Activated gamma-delta T cell (primary cell): Measurements from ENCODE around the gene SMPD3.

Source experiments
- DNase-seq: peaks from one replicate; lab custom pipeline; 2025; lab: John Stamatoyannopoulos, UW

The SMPD3 gene

DNA sequence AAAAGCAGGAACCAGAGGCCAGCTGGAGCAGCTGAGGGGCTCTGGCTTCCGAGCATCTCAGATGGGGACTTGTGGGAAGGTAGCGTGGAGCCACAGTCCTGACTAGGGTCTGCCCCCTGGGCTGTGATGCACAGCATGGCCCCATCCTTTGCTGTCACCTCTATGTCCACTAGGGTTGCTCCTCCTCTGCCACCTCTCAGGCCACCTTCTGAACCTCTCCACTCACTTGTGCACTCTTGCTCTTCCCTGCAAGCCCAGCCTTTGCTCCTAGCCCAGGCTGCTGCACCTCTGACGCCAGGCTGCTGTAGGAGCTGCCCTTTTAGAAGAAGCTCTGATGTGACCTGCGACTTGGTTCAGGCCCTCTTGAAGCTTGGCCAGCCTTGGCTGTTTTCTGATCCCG, 24.3 kb upstream of the SMPD3 start:
- no peak for DNase-seq

DNA sequence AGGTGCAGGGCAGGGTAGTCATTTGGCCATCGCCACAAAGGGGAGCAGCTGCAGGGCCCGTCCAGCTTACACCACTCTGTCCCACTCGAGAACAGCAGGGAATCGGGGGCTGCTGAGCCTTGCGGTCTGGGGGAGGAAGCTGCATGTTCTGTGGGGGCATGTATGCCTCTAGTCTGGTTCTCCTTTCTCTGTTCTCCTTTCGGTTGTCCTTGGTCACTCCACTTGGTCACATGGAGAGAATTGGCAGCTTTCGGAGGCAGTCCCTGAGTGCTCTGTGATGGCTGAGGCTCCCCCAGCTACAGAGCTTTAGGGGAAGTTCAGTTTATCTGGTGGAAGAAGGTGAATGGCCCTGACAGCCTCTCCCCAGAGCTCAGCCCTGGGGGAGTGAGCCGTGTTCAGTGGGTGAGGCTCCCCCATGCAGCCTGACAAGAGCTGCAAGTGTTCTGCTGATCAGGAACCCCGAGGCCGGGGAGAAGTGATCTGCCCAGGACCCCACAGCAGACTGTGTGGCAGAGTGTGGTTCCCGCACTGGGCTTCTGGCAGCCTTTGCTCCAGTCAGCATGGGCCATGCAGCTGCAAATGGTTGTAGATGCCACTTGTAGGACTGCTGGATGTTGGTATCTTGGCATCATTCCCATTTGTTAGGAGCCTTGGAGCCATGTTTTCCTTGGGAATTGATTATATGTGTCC, 22.3 kb upstream of the SMPD3 start:
- no peak for DNase-seq

DNA sequence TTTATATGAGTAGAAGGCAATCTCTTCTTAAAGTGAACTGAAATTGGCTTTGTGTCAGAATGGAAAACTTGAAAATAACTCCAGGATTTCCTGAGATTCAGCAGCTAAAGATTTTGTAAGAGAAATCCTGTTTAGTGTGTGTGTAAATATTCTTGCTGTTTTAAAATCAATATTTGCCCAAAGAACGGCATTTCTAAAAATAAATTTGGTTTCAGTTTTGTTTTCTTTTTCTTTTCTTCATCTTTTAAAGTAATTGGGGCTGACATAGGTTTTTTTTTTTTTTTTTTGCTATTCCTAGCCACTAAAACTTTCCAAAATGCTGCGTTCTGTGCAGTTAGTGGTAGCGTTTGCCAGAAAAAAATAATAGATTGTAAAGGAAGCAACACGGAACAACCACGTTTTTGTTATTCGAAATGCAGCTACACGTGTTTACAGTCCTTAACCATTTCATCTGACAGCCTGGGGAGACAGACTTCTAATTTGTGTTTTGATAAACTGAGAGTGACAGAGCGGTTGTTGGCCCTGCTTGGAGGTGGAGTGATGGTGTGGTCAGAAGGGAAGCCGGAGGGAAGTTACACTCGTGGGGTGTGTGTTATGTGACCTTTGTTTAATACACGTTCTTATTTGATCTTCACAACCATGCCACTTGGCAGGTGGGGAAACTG, 21.6 kb upstream of the SMPD3 start:
- DNase-seq = no peak

DNA sequence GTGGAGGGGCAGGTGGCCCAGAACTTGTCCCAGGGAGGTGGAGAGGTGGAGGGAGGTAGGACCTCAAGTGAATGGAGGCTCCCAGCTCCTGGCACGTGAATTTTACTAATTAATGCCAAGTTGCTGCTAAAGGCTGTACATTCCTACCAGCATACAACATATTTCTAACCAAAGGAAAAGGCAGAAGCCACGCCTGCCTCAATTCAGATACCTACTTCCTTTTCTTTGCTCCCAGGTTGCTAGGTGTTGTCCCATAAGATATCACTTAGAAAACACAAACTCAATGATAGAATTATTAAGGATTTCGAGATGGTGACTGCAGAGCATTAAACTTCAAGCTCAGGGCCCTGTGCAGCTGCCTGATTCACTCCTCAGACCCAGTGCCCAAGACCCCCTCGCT, 20.5 kb upstream of the SMPD3 start:
- DNase-seq = no peak

DNA sequence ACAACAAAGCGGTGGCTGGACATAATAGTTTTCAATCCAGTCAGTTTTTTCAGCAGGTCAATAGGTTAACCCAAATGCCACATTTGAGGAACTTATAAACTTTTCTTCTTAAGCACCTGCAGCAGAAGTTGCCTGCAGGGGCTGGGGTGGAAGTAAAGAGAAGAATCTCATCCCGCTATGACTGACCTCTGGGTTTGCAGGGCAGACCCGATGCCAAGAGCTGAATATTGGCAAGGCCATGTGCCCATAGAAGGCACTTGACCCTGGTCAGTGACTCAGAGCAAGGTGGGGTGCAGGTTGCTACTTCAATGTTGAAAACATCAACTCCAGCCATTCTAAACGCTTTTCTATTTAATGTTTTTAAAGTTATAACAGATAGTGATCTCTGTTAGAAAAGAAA, 17.9 kb upstream of the SMPD3 start:
- DNase-seq = no peak

DNA sequence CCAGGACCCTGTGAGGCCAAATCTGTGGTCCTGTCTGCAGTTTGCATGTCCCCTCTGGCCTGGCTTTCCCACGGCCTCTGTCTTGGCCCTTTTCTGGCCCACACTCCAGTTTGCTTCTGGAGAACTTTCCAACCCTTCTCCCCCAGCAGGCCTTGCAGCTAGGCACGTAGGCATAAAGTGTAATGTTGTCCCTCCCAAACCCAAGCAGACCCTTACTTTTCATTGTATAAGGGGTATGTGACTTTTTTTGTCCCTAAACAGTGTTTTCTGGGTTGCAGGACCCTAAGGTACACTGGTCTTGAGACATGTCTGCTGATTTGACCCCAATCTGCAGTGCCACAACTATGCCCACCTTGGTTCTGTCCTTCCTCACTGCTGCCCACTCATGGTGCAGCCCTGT, 15.6 kb upstream of the SMPD3 start:
- no peak for DNase-seq

DNA sequence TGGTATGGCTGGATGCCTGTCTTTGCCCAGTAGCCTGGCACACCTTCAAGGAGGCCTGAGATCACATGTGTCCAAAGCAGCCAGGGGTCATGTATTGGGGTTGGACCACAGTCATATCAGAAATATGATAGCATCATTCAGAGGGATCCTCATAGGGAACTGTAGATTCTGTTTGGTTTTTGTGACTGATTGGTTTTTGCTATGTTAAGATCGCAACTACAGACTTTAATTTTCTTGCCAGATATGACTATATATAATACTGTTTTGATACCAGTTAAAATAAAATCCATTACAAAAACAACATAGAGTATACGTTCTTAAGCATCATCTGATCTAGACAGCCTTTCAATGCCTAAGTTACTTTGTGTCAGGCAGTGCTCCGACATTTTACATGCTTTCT, 11.8 kb upstream of the SMPD3 start:
- DNase-seq = no peak

DNA sequence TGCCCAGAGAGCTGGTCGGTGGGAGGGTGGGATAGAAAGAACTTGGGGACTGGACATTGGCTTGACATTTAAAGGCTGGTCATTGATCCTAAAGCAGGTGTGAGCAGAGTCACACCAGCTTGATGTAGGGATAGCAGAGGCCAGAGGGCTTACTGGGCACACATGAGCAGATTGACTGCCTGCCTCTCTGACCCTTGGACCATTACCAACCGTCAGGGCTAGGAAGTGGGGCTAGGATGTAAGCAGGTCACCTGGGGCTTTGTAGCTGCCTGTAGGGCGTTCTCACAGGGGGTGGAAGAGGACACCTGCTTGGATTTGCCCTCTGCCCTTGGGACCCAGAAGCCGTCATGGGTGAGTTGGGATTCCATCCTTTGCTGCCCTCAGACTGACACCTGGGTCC, 11.1 kb upstream of the SMPD3 start:
- no peak for DNase-seq

DNA sequence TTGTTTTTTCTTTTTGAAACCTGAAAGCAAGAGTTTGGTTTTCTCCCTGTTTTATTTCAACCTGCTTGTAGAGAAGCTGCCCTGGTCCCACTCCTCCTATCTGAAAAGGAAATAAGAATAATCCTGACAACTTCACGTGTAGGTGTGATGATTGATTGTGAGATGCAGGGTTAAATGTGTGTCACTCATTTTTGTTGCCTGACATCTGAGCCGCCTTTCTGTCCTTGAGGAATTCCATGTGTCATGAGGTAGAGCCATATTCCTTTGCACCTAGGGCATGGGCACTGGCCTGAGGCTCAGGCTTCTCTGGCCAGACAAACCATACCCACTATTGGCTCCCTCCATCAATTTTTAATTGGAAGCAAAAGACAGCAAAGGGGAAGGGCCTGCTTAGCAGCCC, 10.2 kb upstream of the SMPD3 start:
- no peak for DNase-seq

DNA sequence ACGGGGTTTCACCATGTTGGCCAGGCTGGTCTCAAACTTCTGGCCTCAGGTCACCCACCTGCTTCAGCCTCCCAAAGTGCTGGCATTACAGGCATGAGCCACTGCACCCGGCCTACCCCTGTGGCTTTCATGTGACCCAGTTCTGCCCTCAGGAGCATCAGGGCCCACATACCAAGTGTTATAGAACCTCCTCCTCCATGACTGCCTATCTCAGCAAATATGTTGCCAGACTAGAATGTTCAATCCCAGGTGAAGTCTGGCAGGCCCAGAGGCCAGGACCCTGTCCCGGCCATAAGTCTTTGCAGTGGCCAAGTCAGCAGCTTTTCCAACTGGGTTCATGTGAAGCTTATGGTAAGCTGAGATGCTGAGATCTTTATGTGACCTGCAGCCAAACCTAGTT, 9.8 kb upstream of the SMPD3 start:
- DNase-seq = no peak

DNA sequence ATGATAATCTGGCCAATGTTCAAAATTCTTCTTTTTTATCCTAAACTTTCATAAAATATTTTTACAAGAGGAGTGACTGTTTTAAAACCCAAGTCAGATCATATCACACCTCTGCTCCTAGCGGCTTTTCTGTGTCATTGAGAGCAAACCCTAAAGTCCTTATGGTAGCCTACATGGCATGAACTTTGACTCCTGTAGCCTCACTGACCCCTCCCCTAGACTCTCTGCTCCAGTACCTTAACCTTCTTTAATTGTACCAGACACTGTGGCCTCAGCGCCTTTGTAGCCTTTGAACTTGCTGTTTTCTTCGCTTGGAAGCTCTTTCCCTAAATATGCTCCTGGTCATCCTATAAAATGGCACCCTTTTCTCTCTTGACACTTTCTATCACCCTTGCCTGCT, 7.3 kb upstream of the SMPD3 start:
- DNase-seq = no peak

DNA sequence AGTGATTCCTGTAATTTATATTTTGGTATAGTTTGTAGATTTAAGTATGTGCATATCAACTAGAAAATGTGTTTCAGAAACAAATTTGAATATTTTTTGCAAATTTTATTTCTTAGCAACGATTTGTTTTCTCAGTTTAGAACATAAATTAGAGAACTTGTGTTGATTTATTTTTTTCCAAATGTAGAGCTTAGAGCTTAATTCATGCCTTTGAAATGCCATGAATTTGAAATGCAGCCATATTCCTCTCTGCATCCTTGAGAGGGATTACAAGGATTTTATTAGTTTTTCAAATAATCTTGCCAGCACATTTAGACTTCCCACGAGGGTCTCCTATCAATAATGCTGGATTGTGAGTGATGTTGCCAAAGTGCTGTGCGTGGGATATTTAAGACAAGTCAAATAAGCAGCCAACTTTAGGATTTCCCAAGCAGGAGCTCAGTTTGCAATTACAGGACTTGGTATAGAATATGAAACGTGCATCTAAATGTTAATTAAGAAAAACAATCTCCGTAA, 6.7 kb upstream of the SMPD3 start:
- DNase-seq = no peak

DNA sequence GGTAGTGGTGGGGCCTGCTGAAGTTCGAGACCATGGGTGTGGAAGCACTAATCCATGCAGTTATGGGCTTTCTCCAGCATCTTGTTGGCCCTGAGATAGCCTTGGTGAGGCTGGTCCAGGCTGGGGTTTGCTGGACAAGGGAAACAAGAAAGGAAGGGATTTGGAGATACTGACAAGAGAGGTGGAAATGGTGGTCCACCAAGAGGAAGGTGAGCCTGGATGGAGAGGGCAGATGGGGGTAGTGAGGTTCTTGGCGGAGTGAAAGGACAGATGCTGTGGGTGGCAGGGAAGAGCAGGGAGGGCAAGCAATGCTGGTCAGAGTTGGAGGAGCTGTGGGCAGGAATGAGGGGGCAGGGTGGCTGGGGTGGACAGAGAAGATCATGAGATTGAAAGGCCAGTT, 5.5 kb upstream of the SMPD3 start:
- DNase-seq = no peak

DNA sequence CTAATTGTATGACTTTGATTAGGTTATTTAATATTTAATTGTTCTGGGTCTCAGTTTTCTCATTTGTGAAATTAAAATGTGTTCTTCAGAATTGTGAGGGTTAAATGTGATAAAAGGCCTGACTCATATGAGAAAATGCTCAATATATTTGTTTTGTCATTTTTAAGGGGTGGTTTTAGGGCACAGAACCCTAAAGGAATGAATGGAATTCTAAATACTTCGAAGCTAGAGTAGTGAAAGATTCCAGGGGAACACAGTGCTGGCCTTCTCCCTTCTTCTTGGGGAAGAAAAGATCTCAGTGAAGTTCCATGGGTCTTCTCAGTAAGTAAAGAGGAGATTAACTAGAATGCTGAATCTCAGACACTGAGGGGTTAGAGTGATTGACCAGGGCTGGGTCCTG, 3.9 kb upstream of the SMPD3 start:
- no peak for DNase-seq

DNA sequence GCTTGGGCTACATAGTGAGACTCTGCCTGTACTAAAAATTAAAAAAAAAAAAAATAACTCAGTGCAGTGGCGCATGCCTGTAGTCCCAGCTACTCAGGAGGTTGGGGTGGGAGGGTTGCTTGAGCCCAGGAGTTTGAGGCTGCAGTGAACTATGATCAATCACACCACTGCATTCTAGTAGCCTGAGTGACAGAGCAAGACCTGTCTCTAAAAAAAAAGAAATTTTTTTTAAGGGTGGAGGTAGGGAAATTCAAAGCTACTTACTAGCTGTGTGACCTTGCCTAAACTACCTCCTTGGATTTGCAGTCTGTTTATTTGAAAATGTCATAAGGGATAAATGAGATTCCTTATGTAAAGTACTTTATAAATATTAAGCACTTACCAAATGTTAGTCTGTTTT, 3.4 kb upstream of the SMPD3 start:
- no peak for DNase-seq

DNA sequence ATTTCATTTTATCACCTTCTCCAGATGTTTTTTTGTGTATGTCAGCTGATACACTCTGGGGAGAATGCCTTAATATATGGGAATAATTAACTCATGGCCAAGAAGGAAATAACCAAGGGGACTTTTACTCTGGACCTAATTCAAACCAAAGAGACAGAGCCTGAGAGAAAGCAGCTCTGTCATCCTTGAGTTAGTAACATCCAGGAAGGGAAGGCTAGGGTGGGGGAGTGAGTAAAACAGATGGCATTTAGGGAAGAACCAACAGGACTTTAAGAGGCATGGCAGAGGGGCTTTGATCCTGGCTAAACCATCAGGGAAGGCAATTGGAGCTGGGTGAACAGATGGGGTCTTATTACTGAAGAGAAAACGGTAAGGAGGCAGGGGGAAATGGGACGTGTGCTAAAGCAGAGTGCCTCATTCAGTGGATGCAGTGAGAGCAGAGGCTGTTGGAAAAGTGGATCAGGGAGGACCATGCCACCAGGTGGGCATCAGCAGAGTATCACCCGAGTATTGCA, 2.5 kb upstream of the SMPD3 start:
- DNase-seq = no peak

DNA sequence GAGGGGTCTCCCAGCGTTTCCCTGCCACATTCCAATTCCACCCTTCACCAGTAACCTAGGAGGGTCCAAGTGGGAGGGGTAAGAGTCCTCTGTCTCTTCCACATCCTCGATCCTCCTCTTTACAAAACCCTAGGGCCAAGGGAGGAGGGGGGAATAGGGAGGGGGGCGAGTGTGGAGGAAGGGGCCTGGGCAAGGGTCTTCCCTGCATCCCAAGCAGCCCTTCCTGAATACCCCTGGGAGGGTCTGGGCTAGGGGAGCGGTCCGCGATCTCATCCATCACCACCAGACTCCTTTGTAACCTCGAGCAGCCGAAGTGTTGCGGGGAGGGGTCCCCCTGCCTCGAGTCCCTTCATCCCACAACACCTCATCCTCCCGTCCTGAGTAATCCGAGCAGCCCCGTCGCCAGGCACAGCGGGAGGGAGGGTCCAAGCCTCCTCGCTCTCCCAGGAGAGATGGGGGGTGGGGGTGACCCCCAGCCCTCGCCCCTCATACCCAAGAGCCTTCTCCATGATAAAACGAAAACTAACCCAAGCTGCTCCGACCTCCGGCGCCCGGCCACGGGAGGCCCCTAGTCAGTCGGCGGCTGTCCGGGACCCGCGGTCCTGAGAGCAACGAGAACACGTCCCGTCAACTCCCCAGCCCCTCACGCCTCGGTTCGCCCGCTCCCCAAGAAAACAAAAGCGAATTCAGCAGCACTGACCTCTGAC, 502 bp downstream of the SMPD3 start:
- no peak for DNase-seq

DNA sequence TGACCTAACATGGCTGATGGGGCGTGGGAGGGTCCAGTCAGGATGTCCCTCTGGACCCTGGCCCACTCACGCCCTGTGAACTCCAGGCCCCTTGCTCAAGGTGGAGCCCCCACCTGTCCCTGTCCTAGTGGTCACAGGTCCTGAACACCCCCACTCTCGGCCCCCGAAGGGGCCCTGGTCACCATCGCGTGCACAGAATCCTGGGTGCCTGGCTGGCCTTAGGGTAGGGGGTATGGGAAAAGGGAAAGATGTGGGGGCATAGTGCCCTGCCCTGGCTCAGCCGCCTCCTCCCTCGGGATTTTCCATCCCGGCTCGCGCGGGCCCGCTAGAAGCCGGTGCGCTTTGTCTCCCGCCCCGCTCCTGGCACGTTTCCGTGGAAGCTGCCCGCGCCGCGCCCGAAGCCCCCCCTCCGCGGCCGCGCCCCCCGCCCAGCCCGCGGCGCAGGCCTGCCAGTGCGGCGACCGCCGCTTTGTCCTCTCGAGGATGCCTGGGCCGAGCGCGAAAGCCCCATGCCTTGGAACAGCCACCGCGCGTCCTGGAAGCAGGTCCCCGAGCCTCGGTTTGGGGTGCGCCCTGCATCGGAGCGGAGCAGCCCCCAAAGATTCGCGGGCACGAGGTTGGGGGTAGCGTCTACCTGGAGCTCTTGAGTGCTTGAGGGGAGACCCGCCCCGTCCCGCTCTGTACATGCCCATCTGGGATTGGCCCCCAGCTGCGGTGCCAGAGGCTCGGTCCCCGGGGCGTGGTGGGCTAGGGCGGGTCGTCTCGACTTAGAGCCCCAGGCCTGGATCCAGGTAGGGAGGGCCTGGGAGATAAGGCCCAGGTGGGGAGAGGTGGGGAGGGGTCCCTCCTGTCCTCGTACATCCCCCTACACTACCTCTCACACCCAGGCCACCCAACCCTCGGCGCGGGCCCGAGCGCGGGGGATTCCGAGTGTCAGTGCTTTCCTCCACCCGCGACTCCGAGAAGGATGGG, 1.3 kb downstream of the SMPD3 start:
- DNase-seq = no peak

DNA sequence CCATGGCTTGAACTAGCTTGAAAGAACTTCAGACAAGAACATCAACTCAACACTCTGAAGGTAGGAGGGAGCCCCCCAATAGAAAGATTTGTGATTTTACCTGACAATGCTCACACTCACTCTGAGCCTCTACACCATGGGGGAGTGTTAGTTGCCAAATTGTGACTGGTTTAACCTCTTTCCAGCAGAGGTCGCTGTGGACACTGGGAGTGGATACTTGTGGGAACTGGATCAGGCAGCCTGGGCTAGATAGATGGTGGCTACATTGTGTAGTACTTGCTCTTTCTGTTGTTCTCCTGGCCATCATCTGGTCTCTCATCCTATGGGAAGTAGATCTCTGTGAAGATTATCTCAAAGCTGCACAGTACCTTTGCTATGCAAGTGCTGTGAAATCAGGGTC, 2.9 kb downstream of the SMPD3 start:
- no peak for DNase-seq

DNA sequence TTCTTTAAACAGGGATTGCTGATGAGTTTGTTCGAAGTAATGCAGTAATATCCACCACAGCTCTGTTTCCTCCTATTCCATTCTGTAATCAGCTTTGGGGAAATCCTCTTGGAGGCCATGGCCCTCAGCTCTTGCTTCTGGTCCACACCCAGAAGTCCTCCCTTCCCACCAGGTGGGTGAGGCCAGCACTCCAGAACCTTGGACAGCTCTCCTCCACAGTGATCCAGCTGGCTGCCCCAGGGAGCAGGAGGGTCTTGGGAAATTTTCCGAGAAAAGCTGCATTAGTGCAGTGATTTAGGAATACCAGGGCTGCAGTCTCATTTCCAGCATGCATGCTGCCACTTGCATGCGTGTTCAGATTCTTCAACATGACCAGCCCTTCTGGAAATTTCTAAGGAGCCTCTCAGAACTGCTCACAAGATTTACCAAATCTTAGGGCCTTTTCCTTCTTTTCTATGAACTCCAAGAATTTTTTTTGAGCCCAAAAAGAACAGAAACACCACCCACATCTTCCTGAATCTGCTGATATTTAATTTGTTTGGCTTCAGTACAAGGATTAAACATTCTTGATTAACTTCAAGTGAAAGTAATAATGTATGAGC, 4.2 kb downstream of the SMPD3 start:
- DNase-seq = no peak

DNA sequence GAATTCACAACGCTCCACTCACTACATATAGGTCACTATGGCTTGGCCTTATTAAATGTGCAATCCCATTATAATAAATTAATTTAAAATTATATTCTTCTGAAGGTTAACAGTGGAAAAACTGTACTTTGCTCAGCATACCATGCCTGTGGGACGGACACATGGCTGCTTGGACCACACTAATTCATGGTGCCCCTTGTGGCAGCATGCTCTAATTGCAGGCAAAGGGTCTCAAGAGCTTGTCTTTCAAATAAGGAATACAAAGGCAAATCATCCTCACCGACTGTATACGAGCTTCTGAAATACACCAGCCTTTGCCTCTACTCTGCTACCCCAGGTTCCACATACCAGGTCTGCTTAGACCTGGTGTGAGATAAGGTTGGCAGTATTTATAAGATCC, 11.7 kb downstream of the SMPD3 start:
- no peak for DNase-seq
